DND-41 (cell line): Measurements from ENCODE around the gene PLAC8.
"Not testable (repeated sequence)": the region's sequence is repeated elsewhere in the genome, so short reads cannot be mapped to it uniquely, and the experiment has no call there.

Source experiments
- ATAC-seq: fragments of 200-7000 bp; cut with Tn5 transposase; 3 replicates; pipeline ENCODE4 v1.9.1; 2021; ENCODE audit warnings: low read depth; ENCODE audit not compliant: insufficient read depth
- DNase-seq: peaks from one replicate; pipeline ENCODE4 v3.0.0-alpha.2; 2020
- H2AFZ ChIP-seq: 2 replicates; pipeline ENCODE4 v1.6.0; 2012; ENCODE audit warnings: low read depth, low read length
- H3K27ac ChIP-seq: 2 replicates; pipeline ENCODE4 v1.5.1; 2012; ENCODE audit warnings: low read length, inconsistent platforms
- H3K27me3 ChIP-seq: fragments of 200-600 bp; sonication (generic); 2 replicates; pipeline ENCODE4 v1.6.0; 2012; ENCODE audit warnings: low read length, mild to moderate bottlenecking, inconsistent platforms; ENCODE audit not compliant: insufficient read depth, poor library complexity
- H3K36me3 ChIP-seq: 2 replicates; pipeline ENCODE4 v1.5.1; 2012; ENCODE audit warnings: low read length, inconsistent platforms; ENCODE audit not compliant: insufficient read depth
- H3K4me1 ChIP-seq: 2 replicates; pipeline ENCODE4 v1.5.1; 2012; ENCODE audit warnings: mild to moderate bottlenecking, low read length; ENCODE audit not compliant: insufficient read depth
- H3K4me2 ChIP-seq: 2 replicates; pipeline ENCODE4 v1.6.0; 2012; ENCODE audit warnings: mild to moderate bottlenecking, moderate library complexity, low read length, inconsistent platforms; ENCODE audit not compliant: insufficient read depth
- H3K4me3 ChIP-seq, 2 experiments: fragments of 200-600 bp in 1 of 2; shearing (Covaris generic) in 1 of 2; 2 replicates each; pipeline ENCODE4 v1.5.1; 2012 to 2016; ENCODE audit warnings: inconsistent platforms in 2 of 2, low read length in 2 of 2, mild to moderate bottlenecking in 2 of 2, low read depth in 1 of 2, moderate library complexity in 1 of 2
- H3K79me2 ChIP-seq: 2 replicates; pipeline ENCODE4 v1.6.0; 2012; ENCODE audit warnings: low read length, inconsistent platforms; ENCODE audit not compliant: insufficient read depth
- H3K9ac ChIP-seq: 2 replicates; pipeline ENCODE4 v1.6.0; 2012; ENCODE audit warnings: low read depth, mild to moderate bottlenecking, inconsistent platforms, low read length, moderate library complexity
- H3K9me3 ChIP-seq: 2 replicates; pipeline ENCODE4 v1.5.1; 2012; ENCODE audit warnings: low read length, moderate library complexity, mild to moderate bottlenecking, inconsistent platforms; ENCODE audit not compliant: insufficient read depth, severe bottlenecking
- H4K20me1 ChIP-seq: 2 replicates; pipeline ENCODE4 v1.6.0; 2012; ENCODE audit warnings: low read length; ENCODE audit not compliant: insufficient read depth
- CTCF ChIP-seq: IDR thresholded peaks from 2 replicates; pipeline ENCODE4 v1.5.1; 2012; ENCODE audit warnings: borderline replicate concordance, low read length, moderate library complexity, mild to moderate bottlenecking; ENCODE audit not compliant: poor library complexity, severe bottlenecking; ENCODE audit errors: extremely low read depth
- EZH2 ChIP-seq: IDR thresholded peaks from 3 replicates; pipeline ENCODE4 v1.6.1; 2012; ENCODE audit warnings: borderline replicate concordance, low read depth, mild to moderate bottlenecking, moderate library complexity, low read length, inconsistent platforms; ENCODE audit not compliant: severe bottlenecking

Gene PLAC8

GRCh38 chr4:83093060-83093640, 21.4 kb downstream of the PLAC8 start:
- Histone ChIP-seq H3K9ac (no peak overlapping the region), H3K4me1 (no peaks in the 10 kb centered on the region), H3K4me3 (no peak overlapping the region), H4K20me1 (no peaks in the 10 kb centered on the region), H3K9me3 (no peaks in the 10 kb centered on the region), H3K79me2 (no peaks in the 10 kb centered on the region), H3K27ac (no peak overlapping the region), H3K36me3 (peaks cover 55% of the 10 kb centered on the region), H3K4me2 (no peak overlapping the region), H3K27me3 (no peaks in the 10 kb centered on the region), H2AFZ (no peak overlapping the region)
- ATAC-seq (no peak), DNase-seq (no peak)
- TF ChIP-seq CTCF (no peak), EZH2 (no peak)

- Histone ChIP-seq H3K27ac (no peak overlapping the region), H3K4me2 (no peak overlapping the region), H4K20me1 (no peaks in the 10 kb centered on the region), H3K4me3 (no peak overlapping the region), H3K27me3 (no peaks in the 10 kb centered on the region), H2AFZ (no peak overlapping the region), H3K4me1 (no peaks in the 10 kb centered on the region), H3K36me3 (peaks cover 32% of the 10 kb centered on the region), H3K9me3 (no peaks in the 10 kb centered on the region), H3K9ac (no peak overlapping the region), H3K79me2 (no peaks in the 10 kb centered on the region)
- DNase-seq (no peak), ATAC-seq (no peak)
- TF ChIP-seq EZH2 (no peak), CTCF (no peak)
These were observed 24.9 kb downstream of the PLAC8 start for GRCh38 chr4:83089410-83090157.

GRCh38 chr4:83084956-83085355, 29.6 kb downstream of the PLAC8 start:
- H4K20me1 ChIP-seq, ATAC-seq, H3K27me3 ChIP-seq, H3K79me2 ChIP-seq, H3K27ac ChIP-seq, H3K4me2 ChIP-seq, H3K9ac ChIP-seq, DNase-seq, H3K4me1 ChIP-seq, H2AFZ ChIP-seq, H3K9me3 ChIP-seq, H3K4me3 ChIP-seq: not testable (repeated sequence)
- peaks cover 12% of the 10 kb centered on the region for H3K36me3 ChIP-seq

GRCh38 chr4:83083925-83084475, 30.5 kb downstream of the PLAC8 start:
- Histone ChIP-seq H3K4me1 (no peaks in the 10 kb centered on the region; the same call in 1 of the 2 replicates), H3K27me3 (no peaks in the 10 kb centered on the region), H3K36me3 (peaks cover 4% of the 10 kb centered on the region; the same call in 1 of the 2 replicates), H3K9me3 (no peaks in the 10 kb centered on the region), H3K79me2 (no peaks in the 10 kb centered on the region), H4K20me1 (no peaks in the 10 kb centered on the region), H3K9ac (no peak overlapping the region), H2AFZ (no peak overlapping the region), H3K27ac (no peak overlapping the region), H3K4me2 (no peak overlapping the region), H3K4me3 (no peak overlapping the region)
- peak; percentile 94 for ATAC-seq
- peak; percentile 51 for TF ChIP-seq CTCF
- TF ChIP-seq EZH2, result no peak
- DNase-seq, result peak; percentile 56
